ENCODE measurements around the gene ELP5.

GRCh38 chr17:7283471-7284216, 31.6 kb downstream of the ELP5 start:
- TF ChIP-seq POLR2A (IDR thresholded peaks at IDR 0.05; ENCODE audit: low read depth): no peak
- TF ChIP-seq, protein P1, sequence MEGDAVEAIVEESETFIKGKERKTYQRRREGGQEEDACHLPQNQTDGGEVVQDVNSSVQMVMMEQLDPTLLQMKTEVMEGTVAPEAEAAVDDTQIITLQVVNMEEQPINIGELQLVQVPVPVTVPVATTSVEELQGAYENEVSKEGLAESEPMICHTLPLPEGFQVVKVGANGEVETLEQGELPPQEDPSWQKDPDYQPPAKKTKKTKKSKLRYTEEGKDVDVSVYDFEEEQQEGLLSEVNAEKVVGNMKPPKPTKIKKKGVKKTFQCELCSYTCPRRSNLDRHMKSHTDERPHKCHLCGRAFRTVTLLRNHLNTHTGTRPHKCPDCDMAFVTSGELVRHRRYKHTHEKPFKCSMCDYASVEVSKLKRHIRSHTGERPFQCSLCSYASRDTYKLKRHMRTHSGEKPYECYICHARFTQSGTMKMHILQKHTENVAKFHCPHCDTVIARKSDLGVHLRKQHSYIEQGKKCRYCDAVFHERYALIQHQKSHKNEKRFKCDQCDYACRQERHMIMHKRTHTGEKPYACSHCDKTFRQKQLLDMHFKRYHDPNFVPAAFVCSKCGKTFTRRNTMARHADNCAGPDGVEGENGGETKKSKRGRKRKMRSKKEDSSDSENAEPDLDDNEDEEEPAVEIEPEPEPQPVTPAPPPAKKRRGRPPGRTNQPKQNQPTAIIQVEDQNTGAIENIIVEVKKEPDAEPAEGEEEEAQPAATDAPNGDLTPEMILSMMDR (IDR thresholded peaks at IDR 0.05): no peak
- no peak for TF ChIP-seq POLR2AphosphoS5 (IDR thresholded peaks at IDR 0.05)
- no peak for TF ChIP-seq EP300 (IDR thresholded peaks at IDR 0.05)

All from esophagus muscularis mucosa (tissue), 4 donors.